C4-2B (cell line): ENCODE data around the gene NCKIPSD.

ENCODE experiments used
- CTCF ChIP-seq: fragments of 450-650 bp; conservative IDR thresholded peaks from 2 replicates; pipeline ENCODE4 v1.5.1; 2017; ENCODE audit warnings: mild to moderate bottlenecking
- ZFX ChIP-seq: fragments of 450-650 bp; IDR thresholded peaks from 2 replicates; pipeline ENCODE4 v1.6.1; 2017

GRCh38 chr3:48694610-48695392 is 9.1 kb upstream of the NCKIPSD start:
- TF ChIP-seq CTCF (no peak), ZFX (no peak)
